ENCODE measurements around the gene SYS1. TPM values are rescaled to one million over a fixed set of nuclear protein-coding genes. Genes with fewer than 3 reads are reported as not detected.

Gene SYS1
- polyA plus RNA-seq, 1 of the 3 experiments (the other 2 are of a cell fraction): 26.5 TPM

GRCh38 chr20:45368221-45368980 is 5.4 kb downstream of the SYS1 start (continued):
- TF ChIP-seq GABPA (IDR thresholded peaks at IDR 0.05; ENCODE audit: low read depth): no peak

DNA sequence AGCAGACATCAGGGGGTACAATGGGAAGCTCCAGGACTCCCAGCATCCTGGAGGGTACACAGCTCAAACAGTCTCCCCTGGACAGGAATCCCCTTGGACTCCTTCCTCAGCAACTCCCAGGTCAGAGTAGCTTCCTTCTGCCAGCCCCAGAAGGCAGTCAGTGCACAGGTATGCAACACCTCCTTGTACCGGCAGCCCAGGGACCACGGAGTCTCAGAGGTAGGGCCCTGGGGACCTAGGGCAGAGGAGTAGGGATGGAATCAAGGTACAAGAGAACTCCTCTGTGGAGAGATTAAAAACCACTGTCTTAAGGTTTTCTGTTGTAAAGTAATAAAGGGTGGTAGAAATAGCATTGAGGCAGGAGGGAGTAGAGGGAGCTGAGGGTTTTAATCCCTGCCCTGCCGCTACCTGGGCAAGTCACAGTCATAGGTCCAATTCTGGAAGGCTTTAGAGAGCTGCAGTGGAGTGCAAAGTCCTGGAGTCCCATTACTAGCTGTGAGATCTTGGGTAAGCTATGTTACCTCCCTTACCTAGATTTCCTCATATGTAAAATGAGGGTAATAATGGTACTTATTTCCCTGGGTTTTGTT is 7.7 kb downstream of the SYS1 start:
- Histone ChIP-seq H3K4me3 (ENCODE audit: low read depth in 2 of 2, low read length in 1 of 2) (no peak overlapping the region), H3K9ac (no peak overlapping the region), H3K4me2 (no peak overlapping the region), H3K9me2 (no peaks in the 10 kb centered on the region), H3K36me3 (replicated peaks in 1 of 2; ENCODE audit: control insufficient read depth in 1 of 2, insufficient read depth in 2 of 2, low read length in 1 of 2) (peaks cover 27 to 35% of the 10 kb centered on the region in 2 experiments), H3K27ac (ENCODE audit: low read depth in 2 of 2, low read length in 1 of 2) (no peak overlapping the region), H2AFZ (ENCODE audit: low read depth) (no peak overlapping the region), H3K27me3 (ENCODE audit: insufficient read depth) (no peaks in the 10 kb centered on the region), H3F3A (replicated peaks; ENCODE audit: insufficient read depth) (no peaks in the 10 kb centered on the region), H3K9me3 (no peaks in the 10 kb centered on the region), H3K79me2 (ENCODE audit: insufficient read depth) (peaks cover 4% of the 10 kb centered on the region; the same call in 1 of the 2 replicates), H4K20me1 (ENCODE audit: insufficient read depth) (no peaks in the 10 kb centered on the region), H3K4me1 (ENCODE audit: control insufficient read depth in 1 of 2, insufficient read depth in 2 of 2, low read depth in 1 of 2, low read length in 1 of 2) (no peaks in the 10 kb centered on the region; a peak in 1 of 4 replicates)
- WGBS (ENCODE audit: low lambda C conversion rate): 98% methylated on average over 3 of the region's 3 CpGs
- TF ChIP-seq SMC3 (IDR thresholded peaks at IDR 0.05; ENCODE audit: low read depth, low read length) (no peak), RCOR1 (IDR thresholded peaks at IDR 0.05; ENCODE audit: low read length) (no peak), YY1 (IDR thresholded peaks at IDR 0.05; ENCODE audit: low read depth) (no peak), POLR2AphosphoS5 (IDR thresholded peaks at IDR 0.05; ENCODE audit: low read depth, low read length) (no peak), NRF1 (IDR thresholded peaks at IDR 0.05; ENCODE audit: low read depth, low read length) (no peak), TCF12 (IDR thresholded peaks at IDR 0.05) (no peak), TAF1 (IDR thresholded peaks at IDR 0.05; ENCODE audit: borderline replicate concordance, low read depth, low read length) (no peak), EP300 (IDR thresholded peaks at IDR 0.05; ENCODE audit: borderline replicate concordance in 1 of 2, low read depth in 1 of 2, low read length in 1 of 2) (no peak), ELF1 (IDR thresholded peaks at IDR 0.05) (no peak), RFX5 (IDR thresholded peaks at IDR 0.05; ENCODE audit: low read length) (no peak), RAD21 (IDR thresholded peaks at IDR 0.05; ENCODE audit: low read length) (no peak), MXI1 (IDR thresholded peaks at IDR 0.05; ENCODE audit: low read depth, low read length) (no peak), MEF2A (IDR thresholded peaks at IDR 0.05; ENCODE audit: borderline replicate concordance, low read depth) (no peak)
- TF ChIP-seq, protein P1, sequence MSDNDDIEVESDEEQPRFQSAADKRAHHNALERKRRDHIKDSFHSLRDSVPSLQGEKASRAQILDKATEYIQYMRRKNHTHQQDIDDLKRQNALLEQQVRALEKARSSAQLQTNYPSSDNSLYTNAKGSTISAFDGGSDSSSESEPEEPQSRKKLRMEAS (IDR thresholded peaks at IDR 0.05; ENCODE audit: low read depth): no peak
- no peak for DNase-seq
- CTCF ChIA-PET: interaction anchor here (0.9 to 15.6 kb wide), 9 partner anchors 7 to 401 kb away, joined by 3 to 143 read pairs (median 9); partner anchors contain the start of gene SYS1
- POLR2A ChIA-PET: no interaction called here

DNA sequence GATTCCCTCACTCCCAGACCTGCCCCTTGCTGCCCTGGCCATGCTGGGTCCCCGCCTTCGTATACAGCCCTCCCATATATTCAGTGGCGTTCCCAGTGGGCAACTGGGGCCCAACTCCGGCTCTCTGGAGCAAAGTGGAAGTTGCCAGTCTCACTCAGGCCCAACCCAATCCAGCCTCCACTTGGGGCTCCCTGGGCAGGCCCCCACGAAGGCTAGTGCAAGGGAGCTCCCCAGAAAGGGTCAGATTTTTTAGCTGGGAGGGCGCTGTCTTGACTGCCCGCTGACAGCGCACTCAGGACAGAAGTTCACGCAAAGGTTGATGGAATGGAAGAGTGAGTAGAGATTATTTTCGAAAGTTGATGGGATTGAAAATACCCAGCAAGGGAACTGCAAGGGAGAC is 9.3 kb downstream of the SYS1 start:
- no peak for TF ChIP-seq FOSL2 (IDR thresholded peaks at IDR 0.05; ENCODE audit: borderline replicate concordance, low read depth)
- TF ChIP-seq CHD2 (IDR thresholded peaks at IDR 0.05; ENCODE audit: low read length, partially characterized antibody): no peak
- TF ChIP-seq IRF3 (IDR thresholded peaks at IDR 0.05; ENCODE audit: low read depth, low read length): no peak
- Histone ChIP-seq H4K20me1 (ENCODE audit: insufficient read depth) (no peaks in the 10 kb centered on the region), H3K9ac (no peak overlapping the region), H3K27ac (ENCODE audit: low read depth in 2 of 2, low read length in 1 of 2) (no peak overlapping the region), H3K9me2 (no peaks in the 10 kb centered on the region), H2AFZ (ENCODE audit: low read depth) (no peak overlapping the region), H3K36me3 (replicated peaks in 1 of 2; ENCODE audit: control insufficient read depth in 1 of 2, insufficient read depth in 2 of 2, low read length in 1 of 2) (peaks cover 19% of the 10 kb centered on the region in 2 experiments), H3K4me3 (ENCODE audit: low read depth in 2 of 2, low read length in 1 of 2) (no peak overlapping the region), H3K79me2 (ENCODE audit: insufficient read depth) (no peaks in the 10 kb centered on the region), H3K27me3 (ENCODE audit: insufficient read depth) (no peaks in the 10 kb centered on the region), H3F3A (replicated peaks; ENCODE audit: insufficient read depth) (no peaks in the 10 kb centered on the region), H3K4me1 (ENCODE audit: control insufficient read depth in 1 of 2, insufficient read depth in 2 of 2, low read depth in 1 of 2, low read length in 1 of 2) (no peaks in the 10 kb centered on the region), H3K9me3 (no peaks in the 10 kb centered on the region), H3K4me2 (no peak overlapping the region)
- 99% methylated on average over 10 of the region's 10 CpGs for WGBS (ENCODE audit: low lambda C conversion rate)
- DNase-seq: no peak
- POLR2A ChIA-PET: no interaction called here
- CTCF ChIA-PET: interaction anchor here (1.5 to 15.6 kb wide), 7 partner anchors 9 to 399 kb away, joined by 4 to 143 read pairs (median 39); partner anchors contain the start of genes DBNDD2, RBPJL and SYS1
